ENCODE data around the gene TMEM156. TPM values are rescaled to one million over a fixed set of nuclear protein-coding genes. Genes with fewer than 3 reads are reported as not detected.
"Not testable (repeated sequence)": the region's sequence is repeated elsewhere in the genome, so short reads cannot be mapped to it uniquely, and the experiment has no call there.

Gene TMEM156
- total and polyA plus RNA-seq, 4 donors, result 0.58 to 0.70 (median 0.64) TPM

GRCh38 chr4:39004758-39005157 lies 27.5 kb downstream of the TMEM156 start:
- H3K36me3 ChIP-seq (ENCODE audit: control insufficient read depth in 4 of 4, insufficient read depth in 3 of 4, low read depth in 1 of 4, low read length in 3 of 4), result no peaks in the 10 kb centered on the region
- H3K4me1 ChIP-seq (ENCODE audit: control insufficient read depth in 4 of 4, insufficient read depth in 4 of 4, low read length in 3 of 4), result no peaks in the 10 kb centered on the region
- H3K9me3 ChIP-seq (ENCODE audit: control insufficient read depth in 4 of 4, low read length in 3 of 4), result no peaks in the 10 kb centered on the region
- H3K27ac ChIP-seq (ENCODE audit: low read depth in 1 of 2, low read length in 2 of 2), result no peak overlapping the region
- H3K9ac ChIP-seq (ENCODE audit: low read depth in 1 of 2, low read length in 2 of 2), result no peak overlapping the region
- 74% methylated on average over 2 of the region's 2 CpGs for WGBS
- TF ChIP-seq FOXA2 (IDR thresholded peaks at IDR 0.05), result no peak
- TF ChIP-seq REST (IDR thresholded peaks at IDR 0.05), result no peak
- no peak for TF ChIP-seq NR2F2 (IDR thresholded peaks at IDR 0.05)
- TF ChIP-seq SP1 (IDR thresholded peaks at IDR 0.05), result no peak
- TF ChIP-seq HNF4A (conservative IDR thresholded peaks at IDR 0.05), result no peak
- no peak for TF ChIP-seq CTCF (IDR thresholded peaks at IDR 0.05; ENCODE audit: low read depth, low read length, missing input control)
- no peak for TF ChIP-seq HNF4G (IDR thresholded peaks at IDR 0.05)
- no peak for TF ChIP-seq TAF1 (conservative IDR thresholded peaks at IDR 0.05)
- no peak for TF ChIP-seq MAX (IDR thresholded peaks at IDR 0.05)
- H3K4me3 ChIP-seq (ENCODE audit: low read depth in 1 of 3, low read length in 3 of 3), result no peak overlapping the region
- no peaks in the 10 kb centered on the region for H3K27me3 ChIP-seq (ENCODE audit: control insufficient read depth in 4 of 4, insufficient read depth in 4 of 4, low read length in 3 of 4)
- DNase-seq (ENCODE audit: low spot score), result no peak

GRCh38 chr4:39002058-39002457 lies 30.2 kb downstream of the TMEM156 start:
- H3K9me3 ChIP-seq (ENCODE audit: control insufficient read depth in 4 of 4, low read length in 3 of 4); H3K4me1 ChIP-seq (ENCODE audit: control insufficient read depth in 4 of 4, insufficient read depth in 4 of 4, low read length in 3 of 4); H3K27ac ChIP-seq (ENCODE audit: low read depth in 1 of 2, low read length in 2 of 2); H3K9ac ChIP-seq (ENCODE audit: low read depth in 1 of 2, low read length in 2 of 2); H3K27me3 ChIP-seq (ENCODE audit: control insufficient read depth in 4 of 4, insufficient read depth in 4 of 4, low read length in 3 of 4); DNase-seq (ENCODE audit: low spot score); H3K36me3 ChIP-seq (ENCODE audit: control insufficient read depth in 4 of 4, insufficient read depth in 3 of 4, low read depth in 1 of 4, low read length in 3 of 4); H3K4me3 ChIP-seq (ENCODE audit: low read depth in 1 of 3, low read length in 3 of 3): not testable (repeated sequence)
- WGBS, result 86% methylated on average over 3 of the region's 4 CpGs

GRCh38 chr4:38995660-38996005 lies 36.6 kb downstream of the TMEM156 start:
- Histone ChIP-seq H3K9me3 (ENCODE audit: control insufficient read depth in 4 of 4, low read length in 3 of 4) (peaks cover 0 to 2% (median 0%) of the 10 kb centered on the region in 4 donors), H3K4me3 (ENCODE audit: low read depth in 1 of 3, low read length in 3 of 3) (no peak overlapping the region), H3K4me1 (ENCODE audit: control insufficient read depth in 4 of 4, insufficient read depth in 4 of 4, low read length in 3 of 4) (peaks cover 0 to 5% (median 2%) of the 10 kb centered on the region in 4 donors), H3K36me3 (ENCODE audit: control insufficient read depth in 4 of 4, insufficient read depth in 3 of 4, low read depth in 1 of 4, low read length in 3 of 4) (no peaks in the 10 kb centered on the region), H3K27me3 (ENCODE audit: control insufficient read depth in 4 of 4, insufficient read depth in 4 of 4, low read length in 3 of 4) (no peaks in the 10 kb centered on the region), H3K9ac (ENCODE audit: low read depth in 1 of 2, low read length in 2 of 2) (no peak overlapping the region), H3K27ac (ENCODE audit: low read depth in 1 of 2, low read length in 2 of 2) (no peak overlapping the region)
- no peak for TF ChIP-seq HNF4G (IDR thresholded peaks at IDR 0.05)
- no peak for TF ChIP-seq REST (IDR thresholded peaks at IDR 0.05)
- no peak for TF ChIP-seq RAD21 (IDR thresholded peaks at IDR 0.05)
- no peak for TF ChIP-seq GABPA (IDR thresholded peaks at IDR 0.05 in 1 of 2, conservative IDR thresholded peaks at IDR 0.05 in 1 of 2)
- WGBS, result 98% methylated on average over 2 of the region's 2 CpGs
- no peak for DNase-seq (ENCODE audit: low spot score)
